ENCODE results near the gene ARRDC2.

The ARRDC2 gene

GRCh38 chr19:17966129-17966483 lies 41.9 kb upstream of the ARRDC2 start:
- no peaks in the 10 kb centered on the region for H3K9me2 ChIP-seq (replicated peaks; ENCODE audit: insufficient read depth, low read length)
- H3K79me2 ChIP-seq (ENCODE audit: insufficient read depth, low read length), result no peaks in the 10 kb centered on the region
- H3F3A ChIP-seq (ENCODE audit: insufficient read depth), result 0 out of 2 replicates have a peak, but pooled peaks cover 3% of the 10 kb centered on the region
- TF ChIP-seq, protein P1, sequence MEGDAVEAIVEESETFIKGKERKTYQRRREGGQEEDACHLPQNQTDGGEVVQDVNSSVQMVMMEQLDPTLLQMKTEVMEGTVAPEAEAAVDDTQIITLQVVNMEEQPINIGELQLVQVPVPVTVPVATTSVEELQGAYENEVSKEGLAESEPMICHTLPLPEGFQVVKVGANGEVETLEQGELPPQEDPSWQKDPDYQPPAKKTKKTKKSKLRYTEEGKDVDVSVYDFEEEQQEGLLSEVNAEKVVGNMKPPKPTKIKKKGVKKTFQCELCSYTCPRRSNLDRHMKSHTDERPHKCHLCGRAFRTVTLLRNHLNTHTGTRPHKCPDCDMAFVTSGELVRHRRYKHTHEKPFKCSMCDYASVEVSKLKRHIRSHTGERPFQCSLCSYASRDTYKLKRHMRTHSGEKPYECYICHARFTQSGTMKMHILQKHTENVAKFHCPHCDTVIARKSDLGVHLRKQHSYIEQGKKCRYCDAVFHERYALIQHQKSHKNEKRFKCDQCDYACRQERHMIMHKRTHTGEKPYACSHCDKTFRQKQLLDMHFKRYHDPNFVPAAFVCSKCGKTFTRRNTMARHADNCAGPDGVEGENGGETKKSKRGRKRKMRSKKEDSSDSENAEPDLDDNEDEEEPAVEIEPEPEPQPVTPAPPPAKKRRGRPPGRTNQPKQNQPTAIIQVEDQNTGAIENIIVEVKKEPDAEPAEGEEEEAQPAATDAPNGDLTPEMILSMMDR (IDR thresholded peaks at IDR 0.05; ENCODE audit: insufficient read depth, low read length, poor library complexity, severe bottlenecking), result no peak
- no peak for TF ChIP-seq EZH2phosphoT487 (conservative IDR thresholded peaks at IDR 0.05; ENCODE audit: low read length)
- H3K4me3 ChIP-seq (ENCODE audit: insufficient read depth, low read length, poor library complexity, severe bottlenecking), result no peak overlapping the region
- no peaks in the 10 kb centered on the region for H4K20me1 ChIP-seq (ENCODE audit: low read depth, low read length)
- H2AFZ ChIP-seq (ENCODE audit: low read depth, low read length, severe bottlenecking), result no peak overlapping the region
- H3K4me2 ChIP-seq (ENCODE audit: low read depth, low read length, poor library complexity, severe bottlenecking), result no peak overlapping the region
- H3K36me3 ChIP-seq (ENCODE audit: low read length), result no peaks in the 10 kb centered on the region
- no peaks in the 10 kb centered on the region for H3K27me3 ChIP-seq (ENCODE audit: low read length)
- H3K9me3 ChIP-seq (ENCODE audit: insufficient read depth, low read length), result no peaks in the 10 kb centered on the region
- no peak overlapping the region for H3K9ac ChIP-seq (ENCODE audit: low read length)
- no peak overlapping the region for H3K27ac ChIP-seq (ENCODE audit: low read depth, low read length)

DNA sequence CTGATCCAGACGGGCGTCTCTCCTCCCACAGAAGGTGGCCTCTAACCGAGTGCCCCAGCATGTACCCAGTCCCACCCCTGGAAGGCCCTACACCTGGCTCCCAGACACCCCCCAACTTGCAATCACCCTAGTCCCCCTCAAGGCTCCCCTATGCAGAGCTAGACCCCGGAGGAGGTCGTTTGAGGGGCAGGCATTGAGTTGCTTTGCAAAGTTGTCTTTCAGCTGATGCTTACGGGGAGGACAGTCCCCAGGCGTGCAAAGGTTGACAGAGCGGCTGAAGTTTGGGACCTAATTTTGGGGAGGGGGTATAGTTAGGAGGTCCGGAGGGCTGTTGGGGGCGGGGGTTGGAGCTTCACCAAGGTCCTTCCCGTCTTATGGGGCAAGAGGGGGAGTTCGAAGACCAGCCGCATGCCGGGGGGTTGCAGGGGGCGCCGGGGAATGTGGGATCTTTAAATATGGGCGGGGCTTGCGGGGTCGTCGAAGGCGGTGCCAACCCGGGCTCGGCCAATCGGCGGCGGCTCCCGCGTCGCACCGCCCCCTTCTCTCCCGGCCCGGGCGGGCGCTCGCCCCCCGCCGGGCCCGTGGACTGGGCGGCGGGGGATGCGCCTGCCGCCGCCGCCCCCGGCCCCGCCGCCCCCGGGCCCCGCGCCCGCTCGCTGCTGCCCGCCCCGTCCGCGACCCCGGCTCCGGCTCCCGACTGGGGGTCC lies 41.3 kb upstream of the ARRDC2 start, which contains the start of gene KCNN1:
Gene KCNN1, plus strand, starts transcription at position 558 of the 707 bp plus-strand sequence. CDS start 6,782 bp downstream, outside the sequence.
- H2AFZ ChIP-seq (ENCODE audit: low read depth, low read length, severe bottlenecking), result no peak within 1 kb of the TSS
- no peak within 1 kb of the TSS for H3K4me2 ChIP-seq (ENCODE audit: low read depth, low read length, poor library complexity, severe bottlenecking)
- no peak within 1 kb of the TSS for H3K4me3 ChIP-seq (ENCODE audit: insufficient read depth, low read length, poor library complexity, severe bottlenecking)
- H3K9me3 ChIP-seq (ENCODE audit: insufficient read depth, low read length), result no peaks in the 10 kb centered on the region
- 0 out of 2 replicates have a peak, but pooled peaks cover 3% of the 10 kb centered on the region for H3F3A ChIP-seq (ENCODE audit: insufficient read depth)
- H4K20me1 ChIP-seq (ENCODE audit: low read depth, low read length), result no peaks in the 10 kb centered on the region
- no peaks in the 10 kb centered on the region for H3K9me2 ChIP-seq (replicated peaks; ENCODE audit: insufficient read depth, low read length)
- no peaks in the 10 kb centered on the region for H3K79me2 ChIP-seq (ENCODE audit: insufficient read depth, low read length)
- H3K27ac ChIP-seq (ENCODE audit: low read depth, low read length), result no peak within 1 kb of the TSS
- no peaks in the 10 kb centered on the region for H3K36me3 ChIP-seq (ENCODE audit: low read length)
- H3K27me3 ChIP-seq (ENCODE audit: low read length), result no peaks in the 10 kb centered on the region
- H3K9ac ChIP-seq (ENCODE audit: low read length), result no peak within 1 kb of the TSS
- TF ChIP-seq EZH2phosphoT487 (conservative IDR thresholded peaks at IDR 0.05; ENCODE audit: low read length), result no peak
- TF ChIP-seq, protein P1 (IDR thresholded peaks at IDR 0.05; ENCODE audit: insufficient read depth, low read length, poor library complexity, severe bottlenecking), result no peak

DNA sequence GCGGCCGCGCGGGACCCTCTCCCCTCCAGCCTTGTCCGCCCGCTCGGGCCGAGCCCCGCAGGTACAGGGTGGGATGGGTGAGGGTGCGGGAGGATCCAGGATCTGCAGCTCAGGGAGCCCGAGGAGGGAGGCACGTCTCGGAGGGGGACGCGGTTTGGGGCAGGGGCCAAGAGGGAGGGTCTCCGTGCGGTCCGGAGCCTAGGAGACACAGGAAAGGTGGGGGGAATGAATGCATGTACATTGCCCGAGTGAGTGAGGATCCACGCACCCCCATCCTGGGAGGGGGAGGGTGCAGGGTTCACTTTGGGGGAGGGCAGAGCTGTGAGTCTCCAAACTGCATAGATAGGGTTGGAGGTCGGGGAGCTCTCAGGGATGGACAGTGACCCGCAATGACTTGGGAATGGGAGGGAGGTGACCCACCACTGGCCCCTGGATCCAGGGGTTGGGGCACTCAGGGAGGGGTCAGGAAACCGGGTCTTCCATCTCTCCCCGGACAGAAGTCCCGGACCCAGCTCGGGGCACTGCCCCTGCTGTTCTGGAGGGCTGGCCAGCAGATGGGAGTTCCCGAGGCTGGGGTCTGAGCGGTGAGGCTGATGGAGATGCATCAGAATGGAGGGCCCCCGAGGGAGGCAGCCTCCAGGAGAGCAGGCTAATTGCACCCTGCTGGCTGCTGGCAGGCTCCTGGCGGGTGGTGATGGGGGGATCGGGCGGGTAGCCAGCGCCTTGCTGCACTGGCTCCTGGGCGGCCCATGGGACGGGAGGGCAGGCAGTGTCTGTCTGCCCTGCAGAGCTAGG lies 40.5 kb upstream of the ARRDC2 start:
- Histone ChIP-seq H3K36me3 (ENCODE audit: low read length) (no peaks in the 10 kb centered on the region), H3K79me2 (ENCODE audit: insufficient read depth, low read length) (no peaks in the 10 kb centered on the region), H4K20me1 (ENCODE audit: low read depth, low read length) (no peaks in the 10 kb centered on the region), H3K4me2 (ENCODE audit: low read depth, low read length, poor library complexity, severe bottlenecking) (no peak overlapping the region), H3K4me3 (ENCODE audit: insufficient read depth, low read length, poor library complexity, severe bottlenecking) (no peak overlapping the region), H3K9me3 (ENCODE audit: insufficient read depth, low read length) (no peaks in the 10 kb centered on the region), H3F3A (ENCODE audit: insufficient read depth) (0 out of 2 replicates have a peak, but pooled peaks cover 3% of the 10 kb centered on the region), H3K9me2 (replicated peaks; ENCODE audit: insufficient read depth, low read length) (no peaks in the 10 kb centered on the region), H3K27me3 (ENCODE audit: low read length) (no peaks in the 10 kb centered on the region), H3K27ac (ENCODE audit: low read depth, low read length) (no peak overlapping the region), H2AFZ (ENCODE audit: low read depth, low read length, severe bottlenecking) (no peak overlapping the region), H3K9ac (ENCODE audit: low read length) (no peak overlapping the region)
- TF ChIP-seq EZH2phosphoT487 (conservative IDR thresholded peaks at IDR 0.05; ENCODE audit: low read length), result no peak
- TF ChIP-seq, protein P1 (IDR thresholded peaks at IDR 0.05; ENCODE audit: insufficient read depth, low read length, poor library complexity, severe bottlenecking), result no peak

All from SU-DHL-6 (cell line).